HG02759 (cell line): ENCODE results near the gene PRIM1.
"Not testable (repeated sequence)": the region's sequence is repeated elsewhere in the genome, so short reads cannot be mapped to it uniquely, and the experiment has no call there.

Experiments used
- ATAC-seq: cut with Tn5 transposase; IDR thresholded peaks from one replicate; pipeline ENCODE4 v1.9.1; 2021; ENCODE audit warnings: mild to moderate bottlenecking, moderate library complexity; ENCODE audit not compliant: unreplicated experiment

The PRIM1 gene

DNA sequence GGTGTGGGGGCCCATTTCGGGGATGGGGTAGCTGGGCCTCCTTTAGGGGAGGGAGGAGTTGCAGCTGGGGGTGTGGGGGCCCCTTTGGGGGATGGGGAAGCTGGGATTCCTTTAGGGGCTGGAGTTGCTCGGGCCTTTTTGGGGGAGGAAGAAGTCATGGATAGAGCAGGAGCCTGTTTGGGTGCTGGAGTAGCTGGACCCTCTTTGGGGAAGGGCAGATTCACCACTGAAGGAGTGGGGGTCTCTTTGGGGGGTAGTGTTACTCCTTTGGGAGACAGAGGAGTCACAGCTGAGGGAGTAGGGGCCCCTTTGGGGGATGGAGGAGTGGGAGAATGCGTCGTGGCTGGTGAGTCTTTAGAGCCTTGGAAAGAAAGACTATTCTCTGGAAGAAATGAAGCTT, 33.5 kb downstream of the PRIM1 start:
- no peak for ATAC-seq

DNA sequence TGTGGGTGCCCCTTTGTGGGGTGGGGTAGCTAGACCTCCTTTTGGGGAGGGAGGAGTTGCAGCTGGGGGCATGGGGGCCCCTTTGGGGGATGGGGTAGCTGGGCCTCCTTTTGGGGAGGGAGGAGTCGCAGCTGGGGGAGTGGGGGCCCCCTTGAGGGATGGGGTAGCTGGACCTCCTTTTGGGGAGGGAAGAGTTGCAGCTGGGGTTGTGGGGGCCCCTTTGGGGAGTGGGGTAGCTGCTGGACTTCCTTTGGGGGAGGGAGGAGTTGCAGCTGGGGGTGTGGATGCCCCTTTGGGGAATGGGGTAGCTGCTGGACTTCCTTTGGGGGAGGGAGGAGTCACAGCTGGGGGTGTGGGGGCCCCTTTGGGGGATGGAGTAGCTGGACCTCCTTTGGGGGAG, 34.0 kb downstream of the PRIM1 start:
- ATAC-seq = no peak

DNA sequence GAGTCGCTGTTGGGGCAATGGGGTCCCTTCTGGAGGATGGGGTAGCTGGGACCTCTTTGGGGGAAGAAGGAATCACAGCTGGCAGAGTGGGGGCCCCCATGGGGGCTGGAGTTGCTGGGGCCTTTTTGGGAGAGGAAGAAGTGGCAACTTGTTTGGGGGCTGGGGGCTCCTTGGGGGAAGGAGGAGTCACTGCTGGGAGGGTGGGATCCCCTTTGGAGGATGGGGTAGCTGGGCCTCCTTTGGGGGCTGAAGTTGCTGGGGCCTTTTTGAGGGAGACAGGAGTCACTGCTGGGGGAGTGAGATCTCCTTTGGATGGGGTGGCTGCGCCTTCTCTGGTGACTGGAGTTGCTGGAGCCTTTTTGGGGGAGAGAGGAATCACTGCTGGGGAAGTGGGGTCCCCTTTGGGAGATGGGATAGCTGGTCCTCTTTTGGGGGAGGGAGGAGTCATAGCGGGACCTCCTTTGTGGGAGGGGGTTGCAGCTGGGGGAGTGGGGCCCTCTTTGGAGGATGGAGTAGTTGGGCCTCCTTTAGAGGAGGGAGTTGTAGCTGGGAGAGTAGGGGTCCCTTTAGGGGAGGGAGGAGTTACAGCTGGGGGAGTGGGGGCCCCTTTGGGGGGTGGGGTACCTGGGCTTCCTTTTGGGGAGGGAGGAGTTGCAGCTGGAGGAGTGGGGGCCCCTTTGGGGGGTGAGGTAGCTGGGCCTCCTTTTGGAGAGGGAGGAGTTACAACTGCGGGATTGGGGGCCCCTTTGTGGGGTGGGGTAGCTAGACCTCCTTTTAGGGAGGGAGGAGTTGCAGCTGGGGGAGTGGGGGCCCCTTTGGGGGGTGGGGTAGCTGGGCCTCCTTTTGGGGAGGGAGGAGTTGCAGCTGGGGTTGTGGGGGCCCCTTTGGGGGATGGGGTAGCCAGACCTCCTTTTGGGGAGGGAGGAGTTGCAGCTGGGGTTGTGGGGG, 34.9 kb downstream of the PRIM1 start:
- no peak for ATAC-seq

DNA sequence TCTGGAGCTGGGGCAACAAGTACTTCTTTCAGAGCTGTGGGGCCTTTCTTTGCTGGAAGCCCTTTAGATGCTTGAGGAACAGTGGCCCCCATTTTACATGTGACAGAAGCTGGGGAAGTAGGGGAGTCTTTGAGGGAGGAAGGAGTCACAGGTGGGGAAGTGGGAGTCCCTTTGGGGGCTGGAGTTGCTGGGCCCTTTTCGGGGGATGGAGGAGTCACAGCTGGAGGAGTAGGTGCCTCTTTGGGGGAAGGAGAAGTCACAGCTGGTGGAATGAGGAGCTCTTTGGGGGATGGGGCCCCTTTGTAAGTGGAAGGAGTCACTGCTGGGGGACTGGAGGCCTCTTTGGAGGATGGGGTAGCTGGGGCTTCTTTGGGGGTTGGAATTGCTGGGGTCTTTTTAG, 35.7 kb downstream of the PRIM1 start:
- no peak for ATAC-seq

DNA sequence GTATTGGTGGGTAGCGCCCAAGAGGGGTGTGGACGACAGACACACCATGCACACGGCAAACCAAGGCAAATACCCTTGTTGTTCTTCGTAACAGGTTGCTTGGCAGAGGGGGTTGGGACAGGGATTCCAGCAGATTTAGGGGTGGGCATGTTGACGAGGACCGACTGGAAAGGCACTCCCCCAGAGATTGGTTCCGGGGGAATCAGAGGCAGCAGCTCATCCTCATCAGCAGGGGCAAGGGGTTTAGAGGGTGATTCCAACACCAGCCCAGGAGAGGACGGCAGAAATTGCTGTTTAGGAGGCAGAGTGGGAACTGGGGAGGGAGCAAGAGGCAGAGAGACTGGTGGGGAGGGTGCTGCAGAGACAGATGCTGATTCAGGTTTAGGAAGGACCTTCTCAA, 36.3 kb downstream of the PRIM1 start:
- no peak for ATAC-seq

DNA sequence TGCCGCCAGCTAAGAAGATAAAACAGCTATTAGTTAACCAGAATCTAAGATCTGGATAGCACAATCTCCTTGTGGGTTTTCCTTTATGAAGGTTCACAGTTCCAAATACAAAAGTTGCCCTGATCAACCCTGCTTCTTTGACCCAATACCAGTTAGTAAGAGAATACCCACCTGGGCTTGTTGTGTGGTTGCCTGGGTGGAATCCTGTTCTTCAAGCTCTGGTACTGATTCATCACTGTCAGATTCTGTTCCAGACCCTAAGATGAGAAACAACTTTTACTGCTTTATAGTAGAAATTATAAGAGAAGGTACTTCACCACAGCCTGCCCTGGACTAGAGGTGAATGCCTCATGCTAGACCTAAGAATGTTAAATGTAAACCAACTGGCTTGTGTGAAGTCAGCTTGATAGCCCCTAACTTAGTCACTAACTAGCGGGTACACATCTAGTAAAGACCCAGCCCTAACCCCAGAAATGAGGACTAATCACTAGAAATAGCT, 37.6 kb downstream of the PRIM1 start:
- no peak for ATAC-seq

DNA sequence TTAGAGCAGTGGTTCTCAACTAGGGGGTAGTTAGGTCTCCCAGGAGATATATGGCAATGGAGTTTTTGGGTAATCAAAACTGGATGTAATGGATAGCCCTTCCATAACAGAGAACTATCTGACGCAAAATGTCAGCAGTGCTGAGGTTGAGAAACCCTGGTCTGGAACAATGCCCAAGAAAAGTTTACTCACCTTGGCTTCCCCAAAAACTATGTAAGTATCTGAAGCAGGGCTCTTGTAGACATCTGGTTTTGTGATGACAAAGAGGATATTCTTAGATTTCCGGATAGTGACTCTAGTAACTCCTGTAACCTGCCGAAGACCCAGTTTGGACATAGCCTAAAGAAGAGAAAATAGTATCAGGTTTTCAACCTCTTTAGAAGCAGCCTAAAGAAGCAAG, 38.8 kb downstream of the PRIM1 start:
- no peak for ATAC-seq

DNA sequence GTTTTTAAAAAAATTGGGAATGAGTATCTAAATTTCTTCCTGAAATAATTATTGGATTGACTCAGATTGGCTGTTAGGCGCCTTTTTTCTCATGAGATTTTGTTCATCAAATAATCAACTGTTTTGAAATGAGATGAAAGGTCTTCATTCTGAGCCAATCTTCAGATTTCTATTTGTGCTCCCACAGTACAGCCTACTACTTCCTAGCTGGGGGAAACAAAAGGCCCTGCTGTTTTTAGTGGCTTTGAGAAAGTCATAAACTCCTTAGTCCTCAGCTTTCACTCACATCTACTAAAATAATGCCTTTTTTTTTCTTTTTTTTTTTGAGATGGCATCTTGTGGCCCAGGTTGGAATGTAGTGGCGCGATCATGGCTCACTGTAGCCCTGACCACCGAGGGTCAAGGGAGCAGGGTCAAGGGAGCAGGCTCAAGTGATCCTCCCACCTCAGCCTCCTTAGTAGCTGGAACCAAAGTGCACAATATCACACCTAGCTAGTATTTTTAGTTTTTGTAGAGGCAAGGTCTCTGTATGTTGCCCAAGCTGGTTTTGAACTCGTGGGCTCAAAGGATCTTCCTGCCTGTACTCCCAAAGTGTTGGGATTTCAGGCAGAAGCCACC, 42.3 kb downstream of the PRIM1 start:
- no peak for ATAC-seq

DNA sequence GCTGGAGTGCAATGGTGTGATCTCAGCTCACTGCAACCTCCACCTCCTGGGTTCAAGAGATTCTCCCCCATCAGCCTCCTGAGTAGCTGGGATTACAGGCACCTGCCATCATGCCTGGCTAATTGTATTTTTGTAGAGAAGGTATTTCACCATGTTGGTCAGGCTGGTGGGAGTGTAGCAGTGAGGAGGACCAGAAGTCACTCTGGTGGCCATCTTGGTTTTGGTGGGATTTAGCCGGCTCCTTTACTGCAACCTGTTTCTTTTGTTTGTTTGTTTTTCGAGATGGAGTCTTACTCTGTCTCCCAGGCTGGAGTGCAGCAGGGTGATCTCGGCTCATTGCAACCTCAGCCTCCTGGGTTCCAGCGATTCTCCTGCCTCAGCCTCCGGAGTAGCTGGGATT, 47.6 kb downstream of the PRIM1 start:
- ATAC-seq = not testable (repeated sequence)

DNA sequence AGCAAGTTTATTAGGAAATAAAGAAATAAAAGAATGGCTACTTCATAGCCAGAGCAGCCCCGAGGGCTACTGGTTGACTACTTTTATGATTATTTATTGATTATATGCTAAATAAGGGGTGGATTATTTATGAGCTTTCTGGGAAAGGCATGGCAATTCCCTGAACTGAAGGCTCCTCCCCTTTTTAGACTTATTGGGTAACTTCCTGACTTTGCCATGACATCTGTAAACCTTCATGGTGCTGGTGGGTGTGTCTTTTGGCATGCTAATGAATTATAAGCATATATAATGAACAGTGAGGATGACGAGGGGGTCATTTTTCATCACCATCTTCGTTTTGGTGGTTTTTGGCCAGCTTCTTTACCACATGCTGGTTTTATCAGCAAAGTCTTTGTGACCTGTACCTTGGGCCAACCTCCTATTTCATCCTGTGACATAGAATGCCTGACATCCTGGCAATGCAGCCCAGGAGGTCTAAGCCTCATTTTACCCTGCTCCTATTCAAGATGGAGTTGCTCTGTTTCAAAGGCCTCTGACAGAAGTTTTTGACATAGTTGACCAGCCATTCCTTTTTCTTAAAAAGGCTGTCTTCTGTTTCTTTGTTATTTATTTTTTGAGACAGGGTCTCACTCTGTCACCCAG, 53.0 kb downstream of the PRIM1 start:
- no peak for ATAC-seq

DNA sequence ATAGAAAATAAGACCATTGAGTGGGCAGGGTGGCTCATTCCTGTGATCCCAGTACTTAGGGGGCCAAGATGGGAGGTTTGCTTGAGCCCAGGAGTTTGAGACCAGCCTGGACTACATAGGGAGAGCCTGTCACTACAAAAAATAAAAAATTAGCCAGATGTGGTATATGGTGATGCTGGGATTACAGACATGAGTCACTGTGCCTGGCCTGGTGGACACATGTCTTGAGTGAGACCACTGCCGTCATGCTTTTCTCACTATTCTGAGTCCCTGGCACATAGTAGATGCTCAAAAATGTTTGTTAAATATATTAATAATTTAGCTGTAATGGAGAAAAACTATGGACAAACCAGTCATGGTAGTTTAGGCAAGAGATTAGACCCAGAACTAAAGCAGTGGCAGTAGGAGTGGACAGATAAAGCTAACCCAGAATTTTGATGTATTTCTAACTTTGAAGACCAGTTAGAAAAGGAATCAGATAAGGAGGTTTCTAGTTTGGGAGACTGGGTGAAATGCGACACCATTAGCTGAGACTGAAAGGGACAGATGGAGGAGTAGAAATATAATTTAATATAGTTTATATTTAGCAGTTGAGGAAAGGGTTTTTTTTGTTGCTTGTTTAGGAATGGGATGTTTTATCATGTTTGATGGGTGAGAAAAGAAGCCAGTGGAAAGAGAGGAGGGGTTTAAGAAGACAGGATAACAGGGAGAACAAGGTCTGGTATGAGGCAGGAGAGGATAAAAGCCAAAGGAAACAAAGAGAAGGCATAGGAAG, 56.6 kb downstream of the PRIM1 start:
- ATAC-seq = no peak

DNA sequence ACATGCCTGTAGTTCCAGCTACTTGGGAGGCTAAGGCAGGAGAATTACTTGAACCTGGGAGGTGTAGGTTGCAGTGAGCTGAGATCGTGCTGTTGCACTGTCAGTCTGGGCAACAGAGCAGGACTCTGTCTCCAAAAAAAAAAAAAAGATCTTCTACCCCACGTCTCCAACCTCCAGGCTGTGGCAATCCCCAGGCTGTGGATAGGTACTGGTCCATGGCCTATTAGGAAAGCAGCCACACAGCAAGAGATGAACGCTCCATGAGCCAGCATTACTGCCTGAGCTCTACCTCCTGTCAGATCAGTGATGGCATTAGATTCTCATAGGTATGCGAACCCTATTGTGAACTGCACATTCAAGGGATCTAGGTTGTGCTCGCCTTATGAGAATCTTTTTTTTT, 58.0 kb downstream of the PRIM1 start:
- no peak for ATAC-seq

DNA sequence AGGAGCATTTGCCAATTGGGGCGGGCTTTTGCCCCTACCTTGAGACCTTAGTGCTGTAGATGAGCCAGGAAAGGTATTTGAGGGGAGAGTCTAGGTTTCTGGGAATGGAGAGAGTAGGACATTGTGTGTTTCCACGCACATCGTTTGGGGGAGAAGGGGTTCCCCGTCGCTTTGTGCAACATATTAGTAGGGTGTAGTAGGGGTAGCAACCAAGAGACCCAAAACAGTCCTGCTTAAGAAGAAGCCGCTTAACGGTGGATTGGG, 63.3 kb downstream of the PRIM1 start:
- ATAC-seq = no peak

DNA sequence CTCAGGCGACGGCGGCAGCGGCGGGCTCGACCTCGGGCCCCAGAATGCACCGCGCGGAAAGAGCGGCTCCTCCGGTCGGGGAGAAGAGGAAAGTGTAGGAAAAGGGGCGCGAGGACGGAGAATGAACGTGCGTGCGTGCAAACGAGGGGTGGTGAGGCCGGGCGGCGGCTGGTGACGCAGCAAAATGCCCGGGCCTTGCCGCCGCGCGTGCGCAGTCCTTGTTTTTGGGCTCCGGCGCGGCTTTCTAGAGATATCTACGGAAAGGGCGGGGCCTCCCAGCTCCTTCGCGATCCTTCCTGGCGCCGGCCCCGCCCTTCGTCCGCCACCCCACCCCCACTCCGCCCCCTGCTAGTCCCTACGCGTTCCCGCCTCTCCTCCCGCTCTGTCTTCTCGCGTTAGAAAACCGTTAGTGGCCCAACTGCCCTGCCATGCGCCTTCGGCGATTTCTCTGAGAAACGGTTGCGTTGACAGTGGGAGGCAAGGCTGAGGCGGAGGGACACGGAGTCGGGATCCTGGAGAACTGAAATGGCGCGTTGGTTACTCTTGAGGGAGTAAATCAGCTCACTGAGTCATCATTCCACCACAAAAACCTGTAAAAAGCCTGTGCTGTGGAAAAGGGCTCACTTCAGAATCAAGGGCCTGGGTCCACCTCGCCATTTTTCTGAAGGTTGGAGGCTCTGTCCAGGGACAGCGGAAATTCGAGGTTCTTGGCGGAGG, 63.8 kb downstream of the PRIM1 start, which contains the start of gene PTGES3:
PTGES3 (minus strand) TSS at position 156 of the 717 bp plus-strand sequence. CDS start 285 bp downstream, outside the sequence.
- peak; percentile 74 for ATAC-seq

DNA sequence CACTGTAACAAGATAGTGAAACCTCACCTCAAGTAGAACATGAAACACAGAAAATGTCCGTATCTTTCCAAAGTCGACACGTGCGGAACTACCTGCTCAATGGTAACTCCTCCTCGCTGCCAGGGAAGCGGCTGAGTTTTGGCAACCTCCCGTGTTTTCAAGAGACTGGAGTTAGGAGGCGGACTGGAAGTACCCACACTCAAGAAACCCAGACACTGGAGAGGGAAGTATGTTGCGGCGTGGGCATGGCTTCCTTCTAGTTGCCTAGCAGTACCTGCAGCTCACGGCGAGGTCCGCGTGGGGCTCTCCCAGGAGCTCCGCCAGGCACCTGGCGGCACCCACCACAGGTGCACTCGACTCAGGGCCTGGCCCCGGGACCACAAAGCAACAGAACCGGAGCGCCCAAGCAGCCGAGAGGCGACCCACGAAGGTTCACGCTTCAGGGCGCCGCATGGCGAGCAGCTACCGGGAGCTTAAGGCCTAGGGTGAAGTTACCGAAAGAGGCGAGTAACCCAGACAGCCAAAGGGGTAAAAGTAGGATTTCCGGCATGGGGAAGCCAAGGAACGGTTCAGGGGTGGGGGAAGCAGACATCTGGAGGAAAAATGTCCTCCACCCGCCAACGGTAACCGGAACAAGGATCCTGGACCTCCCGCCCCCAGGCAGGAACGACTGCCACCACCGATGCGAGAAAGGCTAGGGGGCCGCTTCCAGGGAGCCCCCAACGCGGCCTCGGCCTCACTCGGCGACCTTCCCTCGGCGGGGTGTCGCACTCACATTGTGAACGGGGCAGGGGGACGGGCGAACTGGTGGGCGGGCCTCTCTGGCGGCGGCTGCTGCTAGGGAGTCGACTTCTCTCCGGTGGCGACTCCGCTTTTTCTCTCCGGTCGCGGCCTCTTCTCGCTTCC, 64.6 kb downstream of the PRIM1 start:
- peak; percentile 42 for ATAC-seq

DNA sequence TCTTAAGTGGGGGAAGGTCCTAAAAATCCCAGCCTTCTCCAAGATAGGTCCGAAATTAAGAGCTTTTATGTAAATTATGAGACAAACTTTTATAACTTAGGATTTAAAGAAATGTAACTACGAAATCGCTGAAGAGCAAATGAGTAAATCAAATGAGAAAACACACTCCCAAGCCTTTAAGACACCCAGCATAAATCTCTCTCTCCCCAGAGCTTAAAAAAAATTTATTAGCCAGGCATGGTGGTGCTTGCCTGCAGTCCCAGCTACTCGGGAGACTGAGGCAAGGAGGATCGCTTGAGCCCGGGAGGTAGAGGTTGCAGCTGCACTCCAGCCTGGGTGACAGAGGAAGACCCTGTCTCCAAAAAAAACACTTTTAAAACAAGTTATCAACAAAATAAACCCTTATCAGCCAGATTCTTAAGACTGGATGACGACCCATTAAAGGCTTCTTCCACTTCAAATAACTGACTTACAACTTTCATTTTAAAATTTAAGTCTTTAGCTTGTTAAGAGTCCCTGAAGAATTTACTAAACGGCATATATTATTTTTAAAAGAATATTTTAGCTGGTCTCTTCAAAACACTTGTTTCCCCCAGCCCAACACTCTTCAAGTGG, 67.3 kb downstream of the PRIM1 start:
- ATAC-seq = no peak

DNA sequence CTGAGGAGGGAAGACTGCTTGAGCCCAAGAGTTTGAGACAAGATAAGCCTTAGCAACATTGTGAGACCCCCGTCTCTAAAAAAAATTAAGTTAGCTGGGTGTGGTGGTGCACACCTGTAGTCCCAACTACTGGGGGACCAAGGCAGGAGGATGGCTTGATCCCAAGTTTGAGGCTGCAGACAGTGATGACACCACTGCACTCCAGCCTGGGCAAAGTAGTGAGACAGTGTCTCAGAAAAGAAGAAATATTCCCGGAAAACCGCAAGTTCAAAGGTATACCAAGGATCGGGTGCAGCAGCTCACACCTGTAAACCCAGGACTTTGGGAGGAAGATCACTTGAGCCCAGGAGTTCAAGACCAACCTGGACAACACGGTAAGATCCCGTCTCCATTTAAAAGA, 69.8 kb downstream of the PRIM1 start:
- ATAC-seq = no peak
